ENCODE data around the gene PTER. TPM values are rescaled to one million over a fixed set of nuclear protein-coding genes. Genes with fewer than 3 reads are reported as not detected.

PTER gene
- total RNA-seq, 4 donors from 2014 or later: 8.9 to 17.1 (median 14.5) TPM

GRCh38 chr10:16449454-16449853, 12.6 kb downstream of the PTER start:
- Histone ChIP-seq H3K4me1 (no peaks in the 10 kb centered on the region), H3K4me3 (no peak overlapping the region)

GRCh38 chr10:16458166-16458955, 21.6 kb downstream of the PTER start:
- WGBS: 86% methylated on average over 6 of the region's 6 CpGs
- Histone ChIP-seq H3K27me3 (no peaks in the 10 kb centered on the region), H3K9me3 (no peaks in the 10 kb centered on the region), H3K4me1 (no peaks in the 10 kb centered on the region), H3K36me3 (no peaks in the 10 kb centered on the region), H3K27ac (no peak overlapping the region), H3K4me3 (no peak overlapping the region)
- TF ChIP-seq POLR2A (IDR thresholded peaks at IDR 0.05) (no peak), CTCF (IDR thresholded peaks at IDR 0.05) (no peak), EP300 (IDR thresholded peaks at IDR 0.05) (no peak), POLR2AphosphoS5 (IDR thresholded peaks at IDR 0.05) (no peak)
- DNase-seq (ENCODE audit: low spot score in 2 of 2): no peak

More at GRCh38 chr10:16449454-16449853, 12.6 kb downstream of the PTER start:
- 98% methylated on average over 5 of the region's 5 CpGs for WGBS
- TF ChIP-seq POLR2A (IDR thresholded peaks at IDR 0.05): no peak
- no peak for TF ChIP-seq CTCF (IDR thresholded peaks at IDR 0.05)
- no peak for TF ChIP-seq EP300 (IDR thresholded peaks at IDR 0.05)
- TF ChIP-seq POLR2AphosphoS5 (IDR thresholded peaks at IDR 0.05): no peak
- no peaks in the 10 kb centered on the region for H3K36me3 ChIP-seq
- H3K27me3 ChIP-seq: no peaks in the 10 kb centered on the region
- DNase-seq (ENCODE audit: low spot score in 2 of 2): no peak
- no peak overlapping the region for H3K27ac ChIP-seq
- H3K9me3 ChIP-seq: no peaks in the 10 kb centered on the region

GRCh38 chr10:16459423-16459939, 22.7 kb downstream of the PTER start:
- H3K27ac ChIP-seq: no peak overlapping the region
- H3K4me1 ChIP-seq: no peaks in the 10 kb centered on the region
- no peaks in the 10 kb centered on the region for H3K27me3 ChIP-seq
- no peak for TF ChIP-seq CTCF (IDR thresholded peaks at IDR 0.05)
- no peak for TF ChIP-seq POLR2A (IDR thresholded peaks at IDR 0.05)
- TF ChIP-seq POLR2AphosphoS5 (IDR thresholded peaks at IDR 0.05): no peak
- TF ChIP-seq EP300 (IDR thresholded peaks at IDR 0.05): no peak
- no peak overlapping the region for H3K4me3 ChIP-seq
- 92% methylated on average over 7 of the region's 7 CpGs for WGBS
- no peak for DNase-seq (ENCODE audit: low spot score in 2 of 2)
- no peaks in the 10 kb centered on the region for H3K36me3 ChIP-seq
- no peaks in the 10 kb centered on the region for H3K9me3 ChIP-seq

GRCh38 chr10:16466001-16466400, 29.2 kb downstream of the PTER start:
- no peaks in the 10 kb centered on the region for H3K27me3 ChIP-seq
- H3K36me3 ChIP-seq: no peaks in the 10 kb centered on the region
- DNase-seq (ENCODE audit: low spot score in 2 of 2): no peak
- H3K9me3 ChIP-seq: no peaks in the 10 kb centered on the region
- WGBS: 94% methylated on average over 1 of the region's 1 CpG
- no peaks in the 10 kb centered on the region for H3K4me1 ChIP-seq
- H3K4me3 ChIP-seq: no peak overlapping the region
- no peak overlapping the region for H3K27ac ChIP-seq
- TF ChIP-seq POLR2AphosphoS5 (IDR thresholded peaks at IDR 0.05) (no peak), POLR2A (IDR thresholded peaks at IDR 0.05) (no peak), CTCF (IDR thresholded peaks at IDR 0.05) (no peak), EP300 (IDR thresholded peaks at IDR 0.05) (no peak)

GRCh38 chr10:16470747-16471146, 33.9 kb downstream of the PTER start:
- Histone ChIP-seq H3K9me3 (no peaks in the 10 kb centered on the region), H3K27ac (no peak overlapping the region), H3K4me1 (no peaks in the 10 kb centered on the region), H3K4me3 (no peak overlapping the region), H3K36me3 (no peaks in the 10 kb centered on the region), H3K27me3 (no peaks in the 10 kb centered on the region)
- no peak for TF ChIP-seq EP300 (IDR thresholded peaks at IDR 0.05)
- TF ChIP-seq CTCF (IDR thresholded peaks at IDR 0.05): no peak
- no peak for TF ChIP-seq POLR2AphosphoS5 (IDR thresholded peaks at IDR 0.05)
- TF ChIP-seq POLR2A (IDR thresholded peaks at IDR 0.05): no peak
- 85% methylated on average over 5 of the region's 5 CpGs for WGBS
- DNase-seq (ENCODE audit: low spot score in 2 of 2): no peak
